ENCODE results near the gene RAP2A.

The RAP2A gene

DNA sequence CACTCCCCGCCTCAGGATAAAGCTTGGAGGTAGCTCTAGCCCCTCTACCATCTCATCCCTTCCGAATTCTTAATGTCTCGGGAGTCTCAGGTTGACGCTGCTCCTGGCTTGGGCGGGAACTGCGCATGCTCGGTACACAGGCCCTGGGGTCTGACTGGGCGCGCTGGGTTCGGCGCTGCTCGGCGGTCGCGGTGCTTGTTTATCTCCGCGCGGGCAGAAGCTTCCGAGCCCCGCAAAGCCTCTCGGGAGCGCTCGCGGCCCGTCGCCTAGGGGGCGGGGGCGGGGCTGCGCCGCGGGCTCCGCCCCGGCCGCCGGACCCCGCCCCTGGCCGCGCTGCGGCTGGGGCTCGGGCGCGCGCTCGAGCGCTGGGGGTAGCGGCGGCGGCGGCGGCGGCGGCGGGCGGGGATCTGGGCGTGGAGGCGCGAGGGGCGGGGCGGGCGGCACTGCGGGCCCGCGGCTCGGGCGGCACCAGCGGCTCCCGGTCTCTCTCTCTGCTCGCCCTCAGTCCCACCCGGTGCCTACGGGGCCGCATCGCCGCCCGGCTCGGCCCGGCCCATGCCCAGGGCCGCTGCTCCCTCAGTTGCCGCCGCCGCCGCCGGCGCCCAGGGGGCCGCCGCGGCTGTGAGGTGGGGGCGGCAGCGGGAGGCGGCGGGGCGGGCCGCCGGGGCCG is at the start of gene RAP2A:
RAP2A (plus strand) TSS at position 443 of the 670 bp plus-strand sequence. CDS start 302 bp downstream, outside the sequence.
- H3K27me3 ChIP-seq (replicated peaks; ENCODE audit: control insufficient read depth, insufficient read depth, low read length) = no peaks in the 10 kb centered on the region
- H3K4me3 ChIP-seq (replicated peaks; ENCODE audit: low read depth, low read length) = peak within 1 kb of the TSS; percentile 89
- TF ChIP-seq, protein P1, sequence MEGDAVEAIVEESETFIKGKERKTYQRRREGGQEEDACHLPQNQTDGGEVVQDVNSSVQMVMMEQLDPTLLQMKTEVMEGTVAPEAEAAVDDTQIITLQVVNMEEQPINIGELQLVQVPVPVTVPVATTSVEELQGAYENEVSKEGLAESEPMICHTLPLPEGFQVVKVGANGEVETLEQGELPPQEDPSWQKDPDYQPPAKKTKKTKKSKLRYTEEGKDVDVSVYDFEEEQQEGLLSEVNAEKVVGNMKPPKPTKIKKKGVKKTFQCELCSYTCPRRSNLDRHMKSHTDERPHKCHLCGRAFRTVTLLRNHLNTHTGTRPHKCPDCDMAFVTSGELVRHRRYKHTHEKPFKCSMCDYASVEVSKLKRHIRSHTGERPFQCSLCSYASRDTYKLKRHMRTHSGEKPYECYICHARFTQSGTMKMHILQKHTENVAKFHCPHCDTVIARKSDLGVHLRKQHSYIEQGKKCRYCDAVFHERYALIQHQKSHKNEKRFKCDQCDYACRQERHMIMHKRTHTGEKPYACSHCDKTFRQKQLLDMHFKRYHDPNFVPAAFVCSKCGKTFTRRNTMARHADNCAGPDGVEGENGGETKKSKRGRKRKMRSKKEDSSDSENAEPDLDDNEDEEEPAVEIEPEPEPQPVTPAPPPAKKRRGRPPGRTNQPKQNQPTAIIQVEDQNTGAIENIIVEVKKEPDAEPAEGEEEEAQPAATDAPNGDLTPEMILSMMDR (IDR thresholded peaks at IDR 0.05; ENCODE audit: insufficient read depth, low read length, poor library complexity, severe bottlenecking) = no peak
- no peaks in the 10 kb centered on the region for H3K36me3 ChIP-seq (ENCODE audit: control insufficient read depth, insufficient read depth, low read length)
- DNase-seq (ENCODE audit: extremely low read depth, insufficient read length) = peak; percentile 92

DNA sequence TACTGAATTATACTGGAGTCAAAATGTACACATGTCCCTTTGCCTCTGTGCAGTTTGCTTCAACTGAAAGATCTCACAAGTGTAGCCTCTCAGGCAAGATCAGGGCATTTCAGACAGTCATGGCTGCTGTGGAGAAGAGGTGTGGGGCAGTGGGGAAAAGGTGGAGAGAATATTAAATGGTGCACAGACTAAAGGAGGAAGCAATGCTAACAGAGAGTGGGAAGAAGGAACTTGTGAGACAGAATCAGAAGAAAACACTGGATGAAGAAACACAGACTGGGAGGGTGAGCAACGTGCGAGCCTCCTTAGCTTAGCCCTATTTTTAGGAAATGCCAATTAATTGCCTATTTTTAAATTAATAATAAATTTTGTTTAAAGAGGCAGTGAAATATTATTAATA is 49.6 kb upstream of the RAP2A start:
- Histone ChIP-seq H3K27me3 (replicated peaks; ENCODE audit: control insufficient read depth, insufficient read depth, low read length) (no peaks in the 10 kb centered on the region), H3K36me3 (ENCODE audit: control insufficient read depth, insufficient read depth, low read length) (no peaks in the 10 kb centered on the region; the same call in 1 of the 2 replicates), H3K4me3 (replicated peaks; ENCODE audit: low read depth, low read length) (no peak overlapping the region)
- TF ChIP-seq, protein P1 (IDR thresholded peaks at IDR 0.05; ENCODE audit: insufficient read depth, low read length, poor library complexity, severe bottlenecking) = no peak
- no peak for DNase-seq (ENCODE audit: extremely low read depth, insufficient read length)

DNA sequence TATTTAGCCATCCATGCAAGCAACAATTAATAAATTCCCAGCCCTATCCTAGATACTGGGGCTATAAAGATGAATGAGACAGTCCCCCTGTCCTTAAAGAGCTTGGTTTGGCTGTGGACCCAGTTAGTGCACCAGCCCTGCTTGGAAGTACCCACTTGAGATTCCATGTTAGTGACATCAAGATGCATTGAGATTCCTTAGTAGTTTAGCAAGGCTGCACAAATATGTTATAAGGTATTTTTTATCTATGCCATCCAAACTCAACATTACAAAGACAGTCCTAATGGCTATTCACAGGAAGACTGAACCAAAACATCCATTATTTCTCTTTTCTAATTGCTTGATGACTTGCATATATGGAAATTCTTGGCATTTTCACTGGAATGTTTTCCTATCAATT is 48.8 kb upstream of the RAP2A start:
- TF ChIP-seq, protein P1 (IDR thresholded peaks at IDR 0.05; ENCODE audit: insufficient read depth, low read length, poor library complexity, severe bottlenecking) = no peak
- no peak for DNase-seq (ENCODE audit: extremely low read depth, insufficient read length)
- no peak overlapping the region for H3K4me3 ChIP-seq (replicated peaks; ENCODE audit: low read depth, low read length)
- H3K36me3 ChIP-seq (ENCODE audit: control insufficient read depth, insufficient read depth, low read length) = no peaks in the 10 kb centered on the region; the same call in 1 of the 2 replicates
- no peaks in the 10 kb centered on the region for H3K27me3 ChIP-seq (replicated peaks; ENCODE audit: control insufficient read depth, insufficient read depth, low read length)

DNA sequence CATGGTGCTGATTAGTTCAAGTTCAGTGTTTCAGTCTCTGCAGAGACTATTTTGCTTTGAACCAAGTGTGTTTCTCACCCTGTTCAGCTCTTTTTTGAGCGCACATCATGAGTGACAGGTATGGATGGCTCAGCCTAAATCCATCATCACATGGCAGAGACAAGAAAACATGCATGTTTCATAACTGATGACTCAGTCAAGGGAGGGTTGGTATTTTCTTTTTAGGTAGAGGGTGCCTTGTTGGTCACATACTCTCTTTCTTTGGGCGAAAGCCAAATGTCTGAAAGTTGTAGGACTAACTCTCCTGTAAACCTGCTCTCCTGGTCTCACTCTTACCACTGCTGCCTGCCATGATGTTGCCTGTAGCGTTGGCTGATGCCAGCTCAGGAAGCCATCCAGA is 48.1 kb upstream of the RAP2A start:
- TF ChIP-seq, protein P1 (IDR thresholded peaks at IDR 0.05; ENCODE audit: insufficient read depth, low read length, poor library complexity, severe bottlenecking) = no peak
- DNase-seq (ENCODE audit: extremely low read depth, insufficient read length) = no peak

DNA sequence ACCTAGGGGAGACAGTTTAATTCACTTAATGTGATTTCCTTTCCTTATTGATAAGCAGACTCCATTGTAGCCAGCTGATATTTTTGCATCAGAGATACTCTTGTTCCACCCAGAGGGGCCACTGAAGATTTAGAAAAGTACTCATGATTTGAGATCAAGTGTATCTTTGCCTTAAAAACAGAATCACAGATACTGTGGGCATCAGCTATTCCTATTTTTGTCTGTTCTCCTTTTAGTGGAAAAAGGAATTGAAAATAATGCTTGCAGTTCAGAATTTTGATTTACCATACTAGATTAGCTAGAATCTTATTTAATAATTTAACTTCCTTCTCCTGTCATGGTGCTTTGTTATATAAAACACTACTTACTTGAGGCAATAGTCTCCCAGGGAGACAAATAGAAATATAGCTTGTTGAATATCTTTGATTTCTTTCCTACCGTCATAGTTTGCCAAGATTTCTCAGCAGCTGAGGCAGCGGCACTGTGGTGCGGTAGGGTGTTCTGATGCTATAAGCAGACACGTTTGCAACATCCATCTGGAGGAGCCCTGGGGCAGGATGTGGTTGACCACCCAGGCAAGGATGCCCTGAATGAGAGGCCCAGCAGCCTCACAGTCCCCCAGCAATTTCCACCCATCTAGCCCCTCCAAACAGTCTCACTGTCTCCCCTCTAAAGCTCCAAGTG is 47.0 kb upstream of the RAP2A start:
- TF ChIP-seq, protein P1 (IDR thresholded peaks at IDR 0.05; ENCODE audit: insufficient read depth, low read length, poor library complexity, severe bottlenecking) = no peak
- DNase-seq (ENCODE audit: extremely low read depth, insufficient read length) = no peak
- Histone ChIP-seq H3K4me3 (replicated peaks; ENCODE audit: low read depth, low read length) (no peak overlapping the region), H3K27me3 (replicated peaks; ENCODE audit: control insufficient read depth, insufficient read depth, low read length) (no peaks in the 10 kb centered on the region), H3K36me3 (ENCODE audit: control insufficient read depth, insufficient read depth, low read length) (no peaks in the 10 kb centered on the region; the same call in 1 of the 2 replicates)

More for the DNA sequence above, 48.1 kb upstream of the RAP2A start:
- no peaks in the 10 kb centered on the region; the same call in 1 of the 2 replicates for H3K36me3 ChIP-seq (ENCODE audit: control insufficient read depth, insufficient read depth, low read length)
- no peaks in the 10 kb centered on the region for H3K27me3 ChIP-seq (replicated peaks; ENCODE audit: control insufficient read depth, insufficient read depth, low read length)
- H3K4me3 ChIP-seq (replicated peaks; ENCODE audit: low read depth, low read length) = no peak overlapping the region
